HG02763 (cell line): ENCODE measurements around the gene ZMIZ1.

ENCODE experiments used
- ATAC-seq: cut with Tn5 transposase; IDR thresholded peaks from one replicate; pipeline ENCODE4 v1.9.1; 2021; ENCODE audit warnings: mild to moderate bottlenecking, moderate library complexity; ENCODE audit not compliant: unreplicated experiment

Gene ZMIZ1

DNA sequence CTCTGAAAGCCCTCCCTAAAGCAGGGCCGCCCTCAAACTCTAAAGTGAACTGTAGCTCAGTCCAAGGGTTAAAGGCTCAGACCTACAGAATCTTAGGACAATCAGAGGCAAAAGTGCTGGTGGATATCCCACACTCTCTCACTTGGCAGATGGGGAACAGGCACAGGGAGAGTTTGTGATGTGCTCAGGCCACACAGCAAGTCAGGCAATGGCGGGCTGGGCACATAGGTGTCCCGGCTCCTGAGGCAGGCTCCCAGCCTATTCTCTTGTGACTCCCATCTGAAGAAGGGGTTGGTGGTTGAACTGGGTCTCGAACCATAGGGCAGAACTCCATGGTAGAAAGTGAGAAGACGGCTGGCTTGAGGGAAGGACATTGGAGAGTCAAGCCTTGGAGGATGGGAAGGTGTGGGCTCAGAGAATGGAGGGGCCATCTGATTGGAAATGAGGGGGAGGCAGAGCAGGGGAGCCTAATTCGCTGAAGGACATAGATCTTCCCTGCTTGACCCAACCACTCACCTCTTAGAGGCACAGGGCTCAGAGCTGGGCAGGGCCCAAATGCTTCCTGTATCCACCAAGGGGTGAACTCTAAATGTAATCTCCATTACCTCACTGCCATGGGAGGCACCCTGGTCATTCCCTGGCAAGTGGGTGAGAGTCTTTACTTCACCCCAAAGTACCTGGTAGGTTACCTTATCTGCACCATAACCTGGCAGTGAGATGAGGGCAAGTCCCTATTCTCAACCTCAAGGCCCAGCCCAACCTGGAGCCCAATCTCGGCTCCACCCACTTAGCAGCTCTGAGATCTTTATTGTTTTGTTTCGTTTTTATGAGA lies 4.9 kb upstream of the ZMIZ1 start:
- ATAC-seq, result no peak

DNA sequence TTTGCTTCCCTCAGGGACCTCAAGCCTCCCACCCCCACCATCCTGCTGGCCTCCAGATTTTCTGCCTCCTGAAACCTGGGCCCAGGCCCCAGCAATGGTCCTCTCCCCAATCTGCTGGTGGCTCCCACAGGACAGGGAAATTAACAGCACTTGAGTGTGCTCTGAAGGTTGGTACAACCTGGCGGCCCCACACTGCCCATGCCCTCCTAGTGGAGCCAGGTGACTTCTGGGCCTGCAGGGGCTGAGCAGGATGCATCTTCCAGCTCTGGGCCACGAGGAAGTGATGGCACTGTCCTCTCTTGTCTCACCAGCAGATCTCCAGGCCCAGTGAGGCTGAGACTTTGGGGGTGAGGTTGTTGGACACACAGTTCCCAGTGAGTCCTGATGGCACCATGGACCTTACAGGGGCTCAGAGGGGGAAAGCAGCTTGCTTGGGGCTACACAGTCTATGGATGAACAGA lies 3.6 kb upstream of the ZMIZ1 start:
- ATAC-seq, result no peak

DNA sequence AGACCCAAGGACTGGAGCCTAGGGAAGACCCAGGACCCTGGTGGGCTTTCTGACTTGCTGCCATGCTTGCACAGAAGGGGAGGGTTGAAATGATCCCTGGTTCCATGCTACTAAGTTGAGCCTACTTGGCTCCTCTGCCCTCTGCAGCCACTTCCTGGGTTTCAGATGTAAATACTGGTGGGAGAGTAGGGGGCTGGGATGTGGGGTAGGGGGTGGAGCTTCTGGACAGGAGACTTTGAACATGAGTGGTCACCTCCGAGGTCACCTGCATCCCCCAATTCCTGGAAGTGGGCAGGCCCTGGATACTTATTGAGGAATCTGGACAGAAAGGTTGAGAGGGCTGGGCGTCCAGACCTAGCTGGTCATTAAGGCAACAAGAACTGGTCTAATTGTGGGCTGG lies 2.9 kb upstream of the ZMIZ1 start:
- ATAC-seq, result no peak

DNA sequence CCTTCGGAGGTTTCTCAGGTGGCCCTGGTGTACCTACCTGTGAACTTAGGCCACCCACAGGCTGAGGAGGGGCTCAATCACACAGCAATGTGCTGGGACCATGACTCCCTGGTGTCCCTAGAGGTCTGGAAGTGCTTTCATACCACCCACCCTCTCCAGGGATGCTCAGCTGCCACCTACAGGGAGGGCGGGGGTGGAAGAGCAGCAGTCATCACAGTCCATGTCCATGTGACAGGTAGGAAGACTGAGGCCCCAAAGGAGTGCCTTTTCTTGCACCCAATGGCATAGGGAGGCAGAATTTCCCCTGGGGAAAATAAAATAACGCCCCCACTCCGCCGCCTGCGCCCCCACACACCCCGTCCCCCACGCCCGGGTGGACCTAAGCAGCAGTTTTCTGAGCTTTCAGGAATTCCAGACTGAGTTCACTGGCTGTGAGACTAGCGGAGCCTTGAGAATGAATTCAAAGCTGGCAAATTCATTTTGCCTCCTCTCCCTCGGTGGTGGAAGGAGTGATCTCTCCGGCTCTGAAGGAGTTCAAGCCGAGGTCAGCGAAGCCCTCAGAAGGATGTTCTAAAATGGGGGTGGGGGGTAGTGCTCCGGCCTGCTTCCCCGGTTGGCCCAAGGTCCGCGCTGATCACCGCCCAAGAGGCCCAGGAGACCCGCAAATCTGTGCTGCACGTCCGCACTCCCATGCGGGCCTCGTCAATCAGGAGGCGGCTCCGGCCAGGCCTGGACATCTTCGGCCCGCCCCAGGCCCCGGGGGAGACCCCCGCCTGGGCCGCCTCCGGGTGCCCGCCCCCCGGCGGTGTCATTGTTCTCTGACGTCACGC lies 2.1 kb upstream of the ZMIZ1 start:
- no peak for ATAC-seq

DNA sequence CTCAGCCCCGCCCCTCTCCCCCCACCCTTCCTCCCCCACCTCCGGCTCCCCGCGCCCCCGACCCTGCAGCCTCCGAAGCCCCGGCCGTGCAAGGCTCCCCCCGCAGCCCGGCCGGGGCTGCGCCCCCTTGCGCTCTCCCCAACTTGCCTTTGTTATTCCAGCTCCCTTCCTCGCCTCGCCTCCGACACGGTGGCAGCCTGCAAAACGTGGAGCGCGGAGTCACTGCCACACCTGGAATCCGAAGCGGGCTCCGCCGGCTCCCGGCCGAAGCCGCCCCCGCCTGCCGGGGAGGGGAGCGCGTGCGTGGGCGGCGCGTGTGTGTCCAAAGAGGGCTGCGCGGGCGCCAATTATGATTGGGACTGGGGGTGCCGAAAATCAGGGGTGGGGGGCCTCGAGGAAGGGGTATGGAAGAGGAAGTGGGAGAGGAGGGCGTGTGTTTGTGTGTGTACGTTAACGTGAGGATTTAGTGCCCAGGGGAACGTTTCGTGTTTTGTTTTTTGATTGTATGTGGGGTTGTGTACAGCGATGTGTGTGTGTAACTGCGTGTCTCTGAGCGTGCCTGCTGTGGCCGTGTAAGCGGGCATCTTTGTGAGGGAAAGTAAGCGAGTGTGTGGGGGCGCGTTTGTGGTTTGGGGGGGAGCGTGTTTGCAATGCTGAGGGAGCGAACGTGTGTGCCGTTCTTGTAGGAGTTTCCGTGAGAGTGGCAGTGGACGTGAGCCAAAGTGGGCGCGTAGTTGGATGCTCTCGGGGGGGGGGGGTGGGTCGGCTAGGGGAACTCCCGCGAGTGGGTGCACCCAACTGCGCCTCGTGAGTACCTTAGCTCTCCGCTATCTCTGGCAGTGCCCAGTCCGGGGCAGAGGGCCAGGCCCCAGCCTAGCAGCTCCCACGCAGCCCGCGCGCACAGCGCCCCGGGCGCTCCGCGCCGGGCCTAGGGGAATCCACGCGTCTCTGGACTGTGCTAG lies 1.2 kb upstream of the ZMIZ1 start:
- no peak for ATAC-seq

DNA sequence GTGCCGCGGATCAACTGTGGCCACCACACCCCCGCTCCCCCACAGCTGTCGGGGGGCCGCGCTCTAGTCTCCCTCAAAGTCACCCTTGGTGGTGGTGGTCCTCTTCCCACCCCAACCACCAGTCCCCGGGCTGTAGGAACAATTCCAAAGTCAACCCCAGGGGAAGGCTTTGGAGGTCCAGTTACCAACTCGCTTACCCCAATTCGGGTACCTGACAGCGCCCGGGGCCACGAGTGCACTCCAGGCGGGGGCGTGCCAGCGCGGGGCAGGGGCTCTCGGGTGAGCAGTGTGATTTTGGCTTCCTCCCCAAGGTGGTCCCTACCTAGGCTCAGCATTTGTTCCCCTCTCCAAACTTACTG lies 584 bp upstream of the ZMIZ1 start:
- ATAC-seq, result no peak

DNA sequence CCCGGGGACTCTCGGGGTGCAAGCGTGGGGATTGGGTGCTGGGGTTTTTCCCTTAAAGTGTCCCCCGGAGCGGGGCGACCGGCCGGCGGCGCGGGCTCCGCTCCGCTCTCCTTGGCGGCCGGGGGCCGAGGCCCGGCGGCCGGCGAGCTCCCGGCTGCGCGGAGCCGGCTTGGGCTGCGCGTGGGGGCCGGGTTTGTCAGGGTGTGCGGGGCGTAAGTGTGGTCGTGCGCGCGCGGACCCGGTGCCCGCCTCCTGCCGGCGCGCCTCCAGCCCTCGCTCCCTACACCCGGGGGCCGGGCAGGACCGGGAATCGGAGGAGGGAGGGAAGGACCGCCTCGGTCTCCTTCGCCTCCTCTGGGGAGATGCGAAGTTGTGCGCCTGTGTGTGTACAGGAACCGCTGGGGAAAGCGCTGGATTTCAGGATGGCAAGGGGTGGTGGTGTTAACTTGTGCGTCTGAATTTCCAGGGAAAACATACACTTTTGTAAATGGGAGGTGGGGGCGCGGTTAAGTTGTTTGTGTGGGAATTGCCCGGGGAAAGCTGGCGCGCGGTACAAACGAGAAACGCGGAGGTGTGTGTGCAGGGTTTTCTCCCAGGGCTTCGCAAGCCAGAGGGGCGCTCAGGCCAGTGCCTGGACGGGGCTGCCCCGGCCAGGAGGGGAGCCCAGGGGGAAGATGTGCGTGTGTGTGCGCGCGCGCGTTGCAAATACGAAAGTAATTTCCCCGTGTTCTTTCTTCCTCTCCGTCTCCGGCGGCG lies 737 bp downstream of the ZMIZ1 start:
- ATAC-seq, result peak; percentile 7

DNA sequence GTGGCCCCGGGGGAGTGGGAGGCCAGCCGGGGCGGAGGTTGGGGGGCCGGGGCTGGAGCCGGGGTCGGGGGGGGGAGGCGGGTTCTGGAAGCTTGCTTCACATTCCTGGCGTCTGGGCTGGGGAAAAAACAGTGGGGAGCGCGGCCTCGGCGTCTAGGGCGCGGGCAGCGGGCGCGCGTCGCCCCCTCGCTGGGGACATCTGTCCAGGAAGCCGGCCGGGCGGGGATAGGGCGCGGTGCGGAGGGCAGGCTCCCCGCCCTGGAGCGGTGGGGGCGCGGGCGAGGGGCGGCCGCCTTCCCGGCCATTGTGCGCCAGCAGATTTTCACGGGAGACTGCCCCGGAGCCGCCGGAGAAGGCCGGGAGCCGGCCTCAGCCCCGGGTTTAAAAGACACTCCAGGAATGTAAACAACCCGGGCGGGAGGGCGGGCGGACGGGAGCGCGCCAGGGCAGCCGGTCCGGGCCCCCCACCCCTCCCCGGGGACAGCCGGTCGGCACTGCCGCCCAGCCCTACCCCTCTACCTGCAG lies 1.4 kb downstream of the ZMIZ1 start:
- ATAC-seq, result no peak

DNA sequence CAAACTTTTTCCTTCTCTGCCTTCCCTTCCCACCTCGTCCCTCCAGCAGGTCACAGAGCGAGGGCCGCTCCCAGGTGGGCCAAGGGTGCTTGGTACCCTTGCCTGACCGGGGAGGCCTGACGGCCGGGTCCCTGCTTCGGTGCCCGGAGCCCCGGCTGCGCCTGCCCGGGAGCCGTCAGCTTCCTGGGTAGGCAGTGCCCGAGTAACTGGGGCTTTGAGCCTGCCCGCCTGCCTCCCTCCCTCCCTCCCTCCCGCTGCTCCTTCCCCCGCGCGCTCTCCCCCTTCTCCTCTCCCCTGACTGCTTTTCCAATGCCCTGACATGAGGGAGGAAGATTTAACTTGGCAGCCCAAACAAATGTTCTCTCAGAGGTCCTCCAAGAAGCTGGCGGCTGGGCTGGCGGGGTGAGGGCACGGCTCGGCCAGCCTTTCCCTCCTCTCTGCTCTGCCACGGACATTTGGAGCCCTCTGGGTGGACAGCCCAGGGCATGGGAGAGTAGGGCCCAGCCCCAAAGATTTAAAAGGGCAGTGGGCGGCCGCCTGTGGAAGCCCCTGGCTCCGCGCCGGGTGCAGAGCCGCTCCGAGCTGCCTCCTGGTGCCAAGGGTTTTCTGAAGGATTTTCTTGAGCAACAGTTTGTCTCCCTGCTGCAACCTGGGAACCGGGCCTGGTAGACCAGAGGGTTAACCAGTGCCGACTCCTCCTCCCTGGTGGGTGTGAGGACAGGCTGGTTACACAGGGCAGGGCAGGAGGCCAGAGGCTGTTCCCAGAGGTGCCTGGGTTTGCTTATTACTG lies 2.0 kb downstream of the ZMIZ1 start:
- no peak for ATAC-seq

DNA sequence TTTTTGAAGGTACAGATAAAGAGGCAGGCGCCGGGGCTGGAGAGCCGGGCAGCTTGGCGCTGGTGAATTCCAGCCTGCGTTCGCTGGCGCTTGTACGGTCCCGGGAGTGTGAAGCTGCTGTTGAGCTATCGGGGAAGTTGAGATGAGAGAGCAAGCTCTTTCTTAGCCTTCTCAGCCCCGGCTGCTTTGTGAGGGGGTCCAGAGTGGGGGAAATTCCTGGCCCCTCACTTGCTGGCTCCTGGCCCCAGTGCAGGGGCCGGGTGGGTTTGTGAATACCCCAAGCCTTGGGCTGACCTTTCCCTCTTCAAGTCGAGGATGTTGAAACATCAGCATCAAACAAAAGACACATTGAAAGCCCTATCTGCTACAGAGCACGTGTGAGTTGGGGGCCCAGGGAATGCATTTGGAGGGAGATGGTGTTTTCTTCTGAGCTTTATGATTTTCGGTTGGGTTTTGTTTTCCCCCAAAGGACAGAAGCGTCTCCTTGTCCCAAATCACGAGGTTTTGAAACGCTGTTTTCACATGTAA lies 2.7 kb downstream of the ZMIZ1 start:
- ATAC-seq, result no peak

DNA sequence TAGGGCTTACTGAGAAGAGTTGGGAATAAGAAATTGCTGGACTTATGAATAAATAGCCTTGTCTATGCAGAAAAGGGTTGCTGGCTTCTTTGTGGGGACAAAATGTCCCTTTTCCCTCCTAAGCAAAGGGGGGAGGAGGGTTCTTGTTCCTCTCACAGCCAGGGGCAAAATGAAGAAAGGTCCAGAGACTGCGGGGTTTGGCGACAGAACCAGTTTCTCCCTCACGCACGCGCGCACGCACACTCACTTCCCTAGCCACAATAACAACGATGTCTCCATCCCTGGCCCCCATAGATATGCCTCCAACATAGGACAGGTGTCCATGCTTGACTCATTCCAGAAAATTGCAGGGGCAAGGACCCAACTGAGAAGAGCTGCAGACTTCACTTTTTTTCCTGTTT lies 3.3 kb downstream of the ZMIZ1 start:
- ATAC-seq, result no peak

DNA sequence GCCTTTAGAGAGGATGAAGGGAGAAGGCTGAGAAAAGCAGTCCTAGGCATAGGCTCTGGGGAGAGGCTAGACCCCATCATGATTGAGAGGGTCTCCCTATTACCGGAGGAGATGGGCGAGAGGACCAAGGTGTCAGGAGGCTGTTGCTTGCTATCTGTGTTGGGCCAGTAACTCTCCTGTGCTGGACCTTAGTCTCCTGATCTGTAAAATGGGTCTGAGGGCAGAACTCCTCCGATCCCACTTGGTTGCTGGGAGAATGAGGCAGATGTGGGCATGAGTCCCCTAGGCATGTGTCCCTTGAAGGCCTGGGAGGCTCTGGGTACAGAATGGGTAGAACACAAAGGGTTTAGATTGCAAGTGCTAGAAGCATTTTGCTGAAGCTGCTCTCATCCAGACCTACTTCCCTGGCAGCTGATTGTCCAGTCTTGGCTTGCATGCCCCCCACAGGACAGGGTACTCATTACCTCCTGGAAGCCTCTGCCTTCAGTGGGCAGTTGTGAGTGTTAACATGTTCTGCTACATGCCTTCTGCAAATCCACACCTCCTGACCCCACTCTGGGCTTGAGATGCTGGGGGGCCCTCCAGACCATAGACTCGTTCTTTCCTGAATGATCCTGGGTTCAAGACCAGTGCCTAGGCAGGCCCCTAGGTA lies 4.4 kb downstream of the ZMIZ1 start:
- ATAC-seq, result no peak

DNA sequence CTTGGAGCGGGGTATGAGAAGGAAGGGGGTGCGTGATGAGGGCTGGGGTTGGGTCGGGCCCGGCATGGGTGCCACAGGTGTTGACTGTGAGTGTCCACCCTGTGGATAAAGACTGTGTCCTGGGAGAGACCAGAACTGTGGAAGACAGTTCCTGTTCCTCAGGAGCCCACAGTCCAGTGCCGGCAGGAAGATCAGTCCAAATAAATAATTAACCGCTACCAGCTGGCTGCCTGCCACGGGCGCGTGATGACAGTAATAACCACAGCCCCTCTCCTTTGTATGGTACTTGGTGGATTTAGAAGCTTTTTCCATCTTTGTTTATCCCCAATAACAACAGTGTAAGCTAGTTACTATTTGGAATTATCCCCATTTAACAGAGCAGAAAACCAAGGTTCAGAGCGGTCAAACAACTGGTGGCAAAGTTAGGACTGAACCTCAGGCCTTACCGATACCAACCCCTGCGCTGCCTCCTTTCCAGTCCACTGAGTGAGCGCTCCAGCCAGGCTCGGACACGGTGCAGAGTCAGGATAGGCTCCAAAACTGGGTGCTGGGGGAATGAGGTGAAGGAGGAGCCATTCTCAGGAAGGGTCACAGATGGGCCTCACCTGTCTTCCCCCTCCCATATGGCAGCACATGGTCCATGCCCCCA lies 5.1 kb downstream of the ZMIZ1 start:
- no peak for ATAC-seq

DNA sequence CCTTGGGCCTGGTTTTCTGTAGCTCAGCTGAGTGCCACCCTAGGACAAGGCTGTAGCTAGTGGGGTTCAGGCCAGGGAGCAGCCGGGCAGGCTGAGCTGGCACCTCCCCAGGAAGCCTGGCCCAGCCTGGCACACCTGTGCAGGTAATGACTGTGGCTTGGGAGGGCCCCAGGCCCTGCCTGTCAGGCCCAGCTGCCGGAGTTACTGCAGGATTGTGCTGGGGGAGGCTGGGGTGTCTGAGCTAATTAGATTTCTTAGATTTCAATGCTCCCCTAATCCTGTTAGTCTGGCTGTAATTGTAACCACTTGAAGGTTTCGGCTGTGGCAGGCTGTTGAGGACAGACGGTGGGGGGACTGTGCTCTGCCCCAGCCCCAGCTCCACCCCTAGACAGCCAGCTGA lies 6.0 kb downstream of the ZMIZ1 start:
- ATAC-seq, result no peak

DNA sequence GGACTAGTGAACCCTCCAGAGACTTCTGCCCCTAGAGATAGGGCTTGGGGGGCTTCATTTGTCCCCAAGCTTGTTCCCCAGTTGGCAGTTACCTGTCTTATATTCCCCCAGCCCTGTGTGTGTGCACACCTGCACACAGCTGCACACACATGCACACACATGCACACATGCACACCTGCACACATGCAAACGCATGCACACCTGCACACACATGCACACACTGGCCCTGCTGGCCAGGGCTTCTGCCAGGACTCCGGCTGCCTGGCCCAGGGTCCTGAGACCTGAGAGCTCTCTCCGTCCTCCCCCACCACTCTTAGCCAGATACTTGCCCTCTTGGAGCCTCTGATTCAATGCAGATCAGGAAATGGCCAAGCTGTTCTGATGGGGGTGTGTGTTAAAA lies 6.7 kb downstream of the ZMIZ1 start:
- no peak for ATAC-seq

DNA sequence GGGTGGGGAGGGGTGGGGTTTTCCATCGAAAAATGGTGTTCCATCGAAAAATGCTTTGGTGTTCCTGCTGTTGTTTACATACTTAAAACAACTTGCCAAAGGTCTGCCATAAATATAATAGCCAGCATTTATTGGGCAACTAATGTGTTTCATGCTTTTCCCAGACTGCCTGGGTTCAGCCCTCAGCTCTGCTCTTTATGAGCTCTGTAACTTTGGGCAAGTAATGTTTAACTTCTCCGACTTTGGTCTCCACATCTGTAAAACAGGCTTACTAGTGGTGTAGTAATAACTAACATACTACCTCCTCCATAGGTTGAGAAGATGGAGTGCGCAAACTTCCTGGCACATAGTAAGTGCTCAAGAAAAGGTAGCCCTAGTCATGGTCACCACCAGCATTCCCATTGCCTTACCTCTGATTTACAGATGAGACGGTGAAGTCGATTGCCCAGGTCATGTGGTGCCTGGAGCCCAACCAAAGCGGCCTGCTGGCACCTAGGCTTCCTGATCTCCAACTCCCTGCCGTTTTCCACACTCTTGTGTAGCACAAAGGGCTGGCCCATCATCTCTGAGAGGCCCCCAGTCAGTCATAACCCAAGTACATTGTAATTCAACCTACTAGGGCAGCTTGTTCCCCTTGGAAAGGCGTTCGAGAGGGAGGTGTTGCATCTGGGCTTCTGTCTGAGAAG lies 8.9 kb downstream of the ZMIZ1 start:
- no peak for ATAC-seq

DNA sequence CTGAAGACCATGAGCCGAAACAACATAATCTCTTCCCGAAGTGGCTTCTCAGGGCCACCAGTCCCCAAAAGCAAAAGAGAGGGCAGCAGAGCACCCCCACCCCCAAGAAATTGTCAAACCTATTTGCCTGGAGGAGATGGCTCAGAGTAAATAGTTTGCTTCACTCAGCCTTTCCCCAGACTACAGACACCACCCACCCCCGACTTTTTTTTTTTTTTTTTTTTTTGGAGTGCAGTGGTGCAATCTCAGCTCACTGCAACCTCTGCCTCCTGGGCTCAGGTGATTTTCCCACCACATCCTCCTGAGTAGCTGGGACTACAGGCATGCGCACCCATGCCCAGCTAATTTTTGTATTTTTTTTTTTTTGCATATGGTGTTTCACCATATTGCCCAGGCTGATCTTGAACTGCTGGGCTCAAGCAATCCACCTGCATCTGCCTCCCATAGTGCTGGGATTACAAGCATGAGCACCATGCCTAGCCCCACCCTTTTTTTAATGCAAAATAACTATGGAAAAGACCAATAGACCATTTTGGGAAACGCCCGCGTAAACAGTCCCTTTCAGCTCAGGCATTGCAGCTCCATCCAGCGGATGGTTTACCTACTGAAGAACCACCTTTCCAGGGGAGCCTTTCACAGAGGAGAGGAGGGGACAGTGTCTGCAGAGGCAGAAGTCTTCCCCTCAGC lies 9.7 kb downstream of the ZMIZ1 start:
- no peak for ATAC-seq
